Erythroblast (primary cell): ENCODE measurements around the gene MYOZ3.

Experiments
- GATA1 ChIP-seq: IDR thresholded peaks from 2 replicates; pipeline ENCODE4 v1.6.1; 2011; ENCODE audit warnings: low read depth, mild to moderate bottlenecking, control low read depth, low read length, moderate library complexity
- POLR2A ChIP-seq: IDR thresholded peaks from 2 replicates; pipeline ENCODE4 v1.6.1; 2011; ENCODE audit warnings: mild to moderate bottlenecking, low read length

GRCh38 chr5:150639377-150639692, 21.7 kb upstream of the MYOZ3 start:
- TF ChIP-seq GATA1, result no peak
- TF ChIP-seq POLR2A, result no peak
